IMR-90 (cell line): Measurements from ENCODE around the gene AKT1S1. TPM values are rescaled to one million over a fixed set of nuclear protein-coding genes. Genes with fewer than 3 reads are reported as not detected.

Source experiments
- ATAC-seq: fragments of 200-7000 bp; cut with Tn5 transposase; 2 replicates; pipeline ENCODE4 v1.9.1; 2020; ENCODE audit warnings: low read depth, mild to moderate bottlenecking, moderate library complexity
- BruUV-seq: library from RNA; stranded (reverse); fragments of 400-500 nt; replicated peaks from 2 replicates; lab custom pipeline; 2021; lab: Mats Ljungman, UMichigan
- CTCF ChIA-PET: fragments of 300-600 bp; formaldehyde crosslinking; extraction: SDS; loops from one replicate; lab custom pipeline; 2021; ENCODE audit warnings: antibody characterized with exemption; lab: Yijun Ruan, JAX
- POLR2A ChIA-PET: fragments of 300-600 bp; sonication (Branson Sonifier 250); formaldehyde crosslinking; loops from one replicate; lab custom pipeline; 2022; ENCODE audit warnings: antibody characterized with exemption; ENCODE audit not compliant: unreplicated experiment; lab: Charles Lee
- DNase-seq: peaks from one replicate; pipeline ENCODE4 v3.0.0; 2013
- H2AFZ ChIP-seq: replicated peaks from 2 replicates; pipeline ENCODE3; 2013; ENCODE audit warnings: low read length, mild to moderate bottlenecking; ENCODE audit not compliant: poor library complexity
- H2AK5ac ChIP-seq: 2 replicates; pipeline ENCODE4 v1.6.1; 2013; ENCODE audit warnings: low read depth, low read length, inconsistent platforms
- H2AK9ac ChIP-seq: replicated peaks from 2 replicates; pipeline ENCODE3; 2013; ENCODE audit warnings: mild to moderate bottlenecking, low read depth, low read length, moderate library complexity; ENCODE audit not compliant: poor library complexity
- H2BK120ac ChIP-seq: 2 replicates; pipeline ENCODE4 v1.6.1; 2013; ENCODE audit warnings: low read depth, low read length, inconsistent platforms
- H2BK15ac ChIP-seq: 3 replicates; pipeline ENCODE4 v1.6.1; 2013; ENCODE audit warnings: low read depth, low read length, inconsistent platforms
- H2BK20ac ChIP-seq: 2 replicates; pipeline ENCODE4 v1.6.1; 2013; ENCODE audit warnings: low read depth, mild to moderate bottlenecking, inconsistent platforms, low read length, moderate library complexity
- H2BK5ac ChIP-seq: 2 replicates; pipeline ENCODE4 v1.6.1; 2013; ENCODE audit warnings: mild to moderate bottlenecking, low read depth, low read length, inconsistent platforms; ENCODE audit not compliant: poor library complexity, severe bottlenecking
- H3K14ac ChIP-seq: replicated peaks from 2 replicates; pipeline ENCODE4 v1.6.1; 2013; ENCODE audit warnings: low read depth, low read length, inconsistent platforms
- H3K18ac ChIP-seq: 2 replicates; pipeline ENCODE4 v1.6.1; 2013; ENCODE audit warnings: low read depth, low read length, control low read depth
- H3K23ac ChIP-seq: 2 replicates; pipeline ENCODE4 v1.6.1; 2013; ENCODE audit warnings: low read depth, low read length, inconsistent platforms
- H3K27ac ChIP-seq: 2 replicates; pipeline ENCODE4 v1.5.1; 2013; ENCODE audit warnings: mild to moderate bottlenecking, control low read depth, low read length; ENCODE audit not compliant: insufficient read depth
- H3K27me3 ChIP-seq: 2 replicates; pipeline ENCODE4 v1.6.1; 2013; ENCODE audit warnings: low read length; ENCODE audit not compliant: control insufficient read depth, insufficient read depth
- H3K36me3 ChIP-seq: 2 replicates; pipeline ENCODE4 v1.6.1; 2013; ENCODE audit warnings: low read length, mixed read lengths; ENCODE audit not compliant: control insufficient read depth, insufficient read depth
- H3K4ac ChIP-seq: 2 replicates; pipeline ENCODE4 v1.6.1; 2013; ENCODE audit warnings: low read depth, low read length, inconsistent platforms
- H3K4me1 ChIP-seq: 2 replicates; pipeline ENCODE4 v1.6.1; 2013; ENCODE audit warnings: low read length, mixed read lengths; ENCODE audit not compliant: control insufficient read depth, insufficient read depth
- H3K4me2 ChIP-seq: 2 replicates; pipeline ENCODE4 v1.6.1; 2013; ENCODE audit warnings: low read depth, mild to moderate bottlenecking, control low read depth, low read length, moderate library complexity
- H3K4me3 ChIP-seq: 2 replicates; pipeline ENCODE4 v1.5.1; 2013; ENCODE audit warnings: low read depth, mild to moderate bottlenecking, control low read depth, low read length, moderate library complexity; ENCODE audit not compliant: insufficient read depth
- H3K56ac ChIP-seq: 2 replicates; pipeline ENCODE4 v1.6.1; 2013; ENCODE audit warnings: low read length, inconsistent platforms; ENCODE audit not compliant: insufficient read depth; ENCODE audit errors: extremely low read depth
- H3K79me1 ChIP-seq, 2 experiments: 2 replicates each; pipeline ENCODE4 v1.6.1; 2013; ENCODE audit warnings: low read length in 2 of 2, inconsistent platforms in 1 of 2, low read depth in 1 of 2
- H3K9ac ChIP-seq: 2 replicates; pipeline ENCODE4 v1.6.1; 2013; ENCODE audit warnings: low read depth, low read length, control low read depth
- H3K9me1 ChIP-seq: 2 replicates; pipeline ENCODE4 v1.6.1; 2013; ENCODE audit warnings: low read length, inconsistent platforms; ENCODE audit not compliant: insufficient read depth
- H3K9me3 ChIP-seq: 2 replicates; pipeline ENCODE4 v1.6.1; 2013; ENCODE audit warnings: low read length; ENCODE audit not compliant: control insufficient read depth, insufficient read depth
- H4K20me1 ChIP-seq: 2 replicates; pipeline ENCODE4 v1.6.1; 2013; ENCODE audit warnings: low read length, inconsistent platforms; ENCODE audit not compliant: insufficient read depth
- H4K5ac ChIP-seq: 2 replicates; pipeline ENCODE4 v1.6.1; 2013; ENCODE audit warnings: mild to moderate bottlenecking, low read depth, low read length, control low read depth
- H4K8ac ChIP-seq, 2 experiments: 2 replicates each; pipeline ENCODE4 v1.6.1; 2013; ENCODE audit warnings: low read depth in 2 of 2, low read length in 2 of 2, control low read depth in 1 of 2, inconsistent platforms in 1 of 2
- H4K91ac ChIP-seq: 2 replicates; pipeline ENCODE4 v1.6.1; 2013; ENCODE audit warnings: low read depth, low read length, inconsistent platforms; ENCODE audit not compliant: insufficient read depth
- BHLHE40 ChIP-seq: fragments of 150-350 bp; IDR thresholded peaks from 2 replicates; pipeline ENCODE4 v1.6.1; 2016; ENCODE audit warnings: mild to moderate bottlenecking, low read depth, low read length
- CEBPB ChIP-seq: IDR thresholded peaks from 2 replicates; pipeline ENCODE4 v1.6.1; 2012; ENCODE audit warnings: low read depth, low read length, improper control_type of control experiment
- CHD1 ChIP-seq: IDR thresholded peaks from 2 replicates; pipeline ENCODE4 v1.6.1; 2012; ENCODE audit warnings: low read depth, low read length, improper control_type of control experiment
- CTCF ChIP-seq: conservative IDR thresholded peaks from 2 replicates; pipeline ENCODE4 v1.5.1; 2012; ENCODE audit warnings: mild to moderate bottlenecking, low read depth, low read length, improper control_type of control experiment
- FOS ChIP-seq: fragments of 150-350 bp; IDR thresholded peaks from 2 replicates; pipeline ENCODE4 v1.6.1; 2016; ENCODE audit warnings: low read depth, low read length
- MAFK ChIP-seq: IDR thresholded peaks from 2 replicates; pipeline ENCODE4 v1.6.1; 2012; ENCODE audit warnings: low read depth, low read length, improper control_type of control experiment
- MAZ ChIP-seq: IDR thresholded peaks from 2 replicates; pipeline ENCODE4 v1.6.1; 2012; ENCODE audit warnings: low read depth, mild to moderate bottlenecking, low read length, improper control_type of control experiment, moderate library complexity, borderline replicate concordance
- MXI1 ChIP-seq: IDR thresholded peaks from 2 replicates; pipeline ENCODE4 v1.6.1; 2012; ENCODE audit warnings: low read depth, mild to moderate bottlenecking, low read length, moderate library complexity, borderline replicate concordance
- NFE2L2 ChIP-seq: fragments of 150-350 bp; IDR thresholded peaks from 2 replicates; pipeline ENCODE4 v1.6.1; 2016; ENCODE audit warnings: low read depth, mild to moderate bottlenecking, low read length
- POLR2A ChIP-seq: IDR thresholded peaks from 2 replicates; pipeline ENCODE4 v1.6.1; 2012; ENCODE audit warnings: mild to moderate bottlenecking, low read depth, low read length
- RAD21 ChIP-seq: IDR thresholded peaks from 2 replicates; pipeline ENCODE4 v1.6.1; 2012; ENCODE audit warnings: low read length, improper control_type of control experiment
- RCOR1 ChIP-seq: IDR thresholded peaks from 2 replicates; pipeline ENCODE4 v1.6.1; 2012; ENCODE audit warnings: mild to moderate bottlenecking, low read length, improper control_type of control experiment; ENCODE audit not compliant: insufficient replicate concordance
- USF2 ChIP-seq: fragments of 150-350 bp; IDR thresholded peaks from 2 replicates; pipeline ENCODE4 v1.6.1; 2017; ENCODE audit warnings: mild to moderate bottlenecking, antibody characterized with exemption, low read length, low read depth
- WGBS, 2 experiments: methylation state at CpG; one replicate each; pipeline versions ENCODE4 v1.1.5 to v1.1.7; 2013; ENCODE audit warnings: missing lambda C conversion rate in 2 of 2; ENCODE audit not compliant: insufficient read length in 1 of 2; ENCODE audit errors: extremely low coverage in 2 of 2; 5-methylcytosine and 5-hydroxymethylcytosine counted together
- dilution Hi-C: fragments of 300-500 bp; cut with HindIII; formaldehyde crosslinking; loops from one replicate; pipeline ENCODE4 v1.14.3; 2018; ENCODE audit warnings: low sequenced_read_pairs; ENCODE audit not compliant: unreplicated experiment
- in situ Hi-C: fragments of 300-500 bp; cut with MboI; formaldehyde crosslinking; loops from 3 replicates; pipeline ENCODE4 v1.14.3; 2019; ENCODE audit warnings: low sequenced_read_pairs, inconsistent platforms, mixed read lengths
- intact Hi-C: fragments of 100-400 bp; cut with micrococcal nuclease; formaldehyde crosslinking; loops from 2 replicates; pipeline ENCODE4 v1.10.0; 2022
- polyA plus RNA-seq, 3 experiments: library from polyadenylated mRNA; depleted of rRNA; stranded (reverse); fragments of >200 nt; gene quantifications; 2 replicates each; pipeline ENCODE4 v1.2.3, GENCODE V29; 2012; ENCODE audit warnings: low replicate concordance in 1 of 3
- total RNA-seq: library from RNA; depleted of rRNA; stranded (reverse); fragments of >200 nt; gene quantifications from 2 replicates; pipeline ENCODE4 v1.2.3, GENCODE V29; 2012

AKT1S1 gene
- total and polyA plus RNA-seq, 2 of the 4 experiments (the other 2 are of a cell fraction), result 3.6 to 54.4 TPM

- Histone ChIP-seq H2BK15ac (no peak overlapping the region), H3K36me3 (peaks cover 18% of the 10 kb centered on the region), H3K27me3 (peaks cover 8% of the 10 kb centered on the region; the same call in 1 of the 2 replicates), H3K14ac (no peak overlapping the region), H3K27ac (no peak overlapping the region), H4K5ac (no peak overlapping the region), H2BK5ac (no peak overlapping the region), H3K18ac (no peak overlapping the region), H2BK120ac (no peak overlapping the region), H2AFZ (no peak overlapping the region), H3K4me3 (no peak overlapping the region), H4K8ac (no peak overlapping the region), H3K9me1 (no peaks in the 10 kb centered on the region), H2AK5ac (no peak overlapping the region), H3K79me1 (no peaks in the 10 kb centered on the region), H3K56ac (no peak overlapping the region), H3K4me2 (no peak overlapping the region), H3K9me3 (no peaks in the 10 kb centered on the region), H3K4me1 (peaks cover 2% of the 10 kb centered on the region; the same call in 1 of the 2 replicates), H4K91ac (no peak overlapping the region), H3K23ac (no peak overlapping the region), H2BK20ac (no peak overlapping the region), H2AK9ac (no peak overlapping the region), H3K9ac (no peak overlapping the region), H4K20me1 (no peaks in the 10 kb centered on the region), H3K4ac (no peak overlapping the region)
- intact Hi-C loops (no loop called here), dilution Hi-C loops (no loop called here), in situ Hi-C loops (no loop called here)
- ChIA-PET CTCF (no interaction called here), POLR2A (no interaction called here)
- no peak for DNase-seq
- TF ChIP-seq CHD1, result no peak
- no peak for TF ChIP-seq MAZ
- TF ChIP-seq MXI1, result no peak
- no peak for TF ChIP-seq USF2
- TF ChIP-seq RCOR1, result no peak
- TF ChIP-seq RAD21, result no peak
- no peak for TF ChIP-seq MAFK
- TF ChIP-seq FOS, result no peak
- TF ChIP-seq CEBPB, result no peak
- no peak for TF ChIP-seq NFE2L2
- TF ChIP-seq BHLHE40, result no peak
- no peak for TF ChIP-seq POLR2A
- TF ChIP-seq CTCF, result no peak
- BruUV-seq, result no TSS peak
- ATAC-seq, result no peak
- 100% methylated on average over 6 of the region's 23 CpGs; no CpG with 5 or more reads in 1 of the 2 experiments for WGBS, 2 experiments
Measured at GRCh38 chr19:49889038-49889686, 12.0 kb upstream of the AKT1S1 start.
